ENCODE results near the gene GRPEL1. TPM values are rescaled to one million over a fixed set of nuclear protein-coding genes. Genes with fewer than 3 reads are reported as not detected.

The GRPEL1 gene
- total and polyA plus RNA-seq, 9 of the 15 experiments (the other 6 are each of a cell fraction or from before 2014, with no cell fraction given) = 43.4 to 192 (median 86.6) TPM

DNA sequence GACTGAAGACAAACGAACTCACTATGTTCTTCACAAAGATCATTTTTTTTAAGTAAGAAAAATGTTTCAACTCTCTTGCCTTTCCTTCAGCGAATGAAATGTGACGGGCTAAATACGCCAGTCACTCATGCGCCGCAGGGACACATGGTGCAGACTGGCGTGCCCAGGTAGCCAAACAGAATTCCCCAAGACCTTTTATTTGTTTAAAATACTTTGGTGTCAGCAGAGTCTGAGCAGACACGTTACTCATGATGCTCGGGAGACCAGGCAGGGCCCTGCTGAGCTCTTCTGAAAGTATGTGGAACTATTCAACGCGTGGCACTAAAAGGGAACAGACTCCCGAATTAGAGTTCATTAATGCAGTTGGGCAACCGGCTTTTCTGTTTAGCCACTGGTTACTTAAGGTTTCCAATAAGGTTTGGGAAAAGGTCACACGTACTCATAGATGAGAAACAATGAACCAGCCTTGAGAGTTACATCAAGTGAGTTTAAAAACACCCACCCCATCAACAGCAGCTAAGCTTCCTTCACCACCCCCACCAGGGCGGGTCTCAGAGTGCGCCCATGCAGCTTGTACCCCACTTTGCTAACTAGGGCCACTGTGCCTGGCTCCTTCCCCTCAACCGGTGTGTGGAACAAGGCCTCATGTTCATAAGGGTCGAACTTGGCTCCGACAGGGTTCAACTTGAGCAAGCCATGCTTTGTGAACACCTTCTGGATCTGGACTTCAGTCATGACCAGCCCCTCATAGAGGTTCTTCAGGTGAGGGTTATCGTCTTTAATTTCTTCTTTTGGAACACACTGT is 7.3 kb downstream of the GRPEL1 start (continued):
- no peak for TF ChIP-seq REST (IDR thresholded peaks at IDR 0.05; ENCODE audit: borderline replicate concordance)
- TF ChIP-seq REST (CRISPR knock-in tag; IDR thresholded peaks at IDR 0.05; ENCODE audit: low read depth) = no peak
- TF ChIP-seq IRF2 (CRISPR knock-in tag; IDR thresholded peaks at IDR 0.05) = no peak
- no peak for TF ChIP-seq MIER1 (IDR thresholded peaks at IDR 0.05; ENCODE audit: low read depth)

Measured in K562 (cell line).